SK-N-SH treated with all-trans-retinoic acid at 6 μM for 48 hours (cell line): ENCODE results near the gene SHROOM4.

Experiments
- ATAC-seq: fragments of 200-7000 bp; cut with Tn5 transposase; 3 replicates; pipeline ENCODE4 v1.9.1; 2020; ENCODE audit warnings: mild to moderate bottlenecking, moderate library complexity
- CSDC2 ChIP-seq: fragments of 250-450 bp; sonication (Bioruptor Pico); IDR thresholded peaks from 2 replicates; pipeline ENCODE4 v1.5.0; 2020; ENCODE audit warnings: mild to moderate bottlenecking, moderate library complexity
- CSRNP3 ChIP-seq: fragments of 250-450 bp; sonication (Bioruptor Pico); IDR thresholded peaks from 2 replicates; pipeline ENCODE4 v1.5.1; 2021; ENCODE audit warnings: mild to moderate bottlenecking, moderate library complexity
- OSR1 ChIP-seq: fragments of 250-450 bp; sonication (Bioruptor Pico); IDR thresholded peaks from 2 replicates; pipeline ENCODE4 v1.8.0; 2022; ENCODE audit warnings: moderate library complexity, mild to moderate bottlenecking, inconsistent platforms
- PPARA ChIP-seq: fragments of 250-450 bp; sonication (Bioruptor Pico); IDR thresholded peaks from 2 replicates; pipeline ENCODE4 v1.5.0; 2020; ENCODE audit warnings: mild to moderate bottlenecking, borderline replicate concordance
- SNAI2 ChIP-seq: fragments of 250-450 bp; sonication (Bioruptor Pico); IDR thresholded peaks from 2 replicates; pipeline ENCODE4 v1.5.0; 2020; ENCODE audit warnings: mild to moderate bottlenecking, moderate library complexity
- TCF4 ChIP-seq: fragments of 250-450 bp; sonication (Bioruptor Pico); IDR thresholded peaks from 2 replicates; pipeline ENCODE4 v1.8.0; 2021; ENCODE audit warnings: mild to moderate bottlenecking, moderate library complexity, borderline replicate concordance
- ZNF70 ChIP-seq: fragments of 450-650 bp; formaldehyde crosslinking; IDR thresholded peaks from 2 replicates; pipeline ENCODE4 v1.5.0; 2020; ENCODE audit warnings: mild to moderate bottlenecking, moderate library complexity
- ZNF8 ChIP-seq: fragments of 450-650 bp; formaldehyde crosslinking; IDR thresholded peaks from 2 replicates; pipeline ENCODE4 v1.5.0; 2020; ENCODE audit warnings: mild to moderate bottlenecking, moderate library complexity

The SHROOM4 gene

GRCh38 chrX:50567636-50568035 lies 246.4 kb downstream of the SHROOM4 start:
- TF ChIP-seq ZNF70 (CRISPR knock-in tag) (no peak), CSDC2 (CRISPR knock-in tag) (no peak), SNAI2 (CRISPR knock-in tag) (no peak), CSRNP3 (CRISPR knock-in tag) (no peak), TCF4 (CRISPR knock-in tag) (no peak), ZNF8 (CRISPR knock-in tag) (no peak), PPARA (CRISPR knock-in tag) (no peak), OSR1 (no peak)

GRCh38 chrX:50565718-50566117 lies 248.3 kb downstream of the SHROOM4 start:
- ATAC-seq, result no peak
- TF ChIP-seq PPARA (CRISPR knock-in tag), result no peak
- no peak for TF ChIP-seq OSR1
- TF ChIP-seq CSDC2 (CRISPR knock-in tag), result no peak

More at GRCh38 chrX:50567636-50568035, 246.4 kb downstream of the SHROOM4 start:
- ATAC-seq, result no peak
